ENCODE data around the gene LIPT1.
"Not testable (repeated sequence)": the region's sequence is repeated elsewhere in the genome, so short reads cannot be mapped to it uniquely, and the experiment has no call there.

LIPT1 gene

DNA sequence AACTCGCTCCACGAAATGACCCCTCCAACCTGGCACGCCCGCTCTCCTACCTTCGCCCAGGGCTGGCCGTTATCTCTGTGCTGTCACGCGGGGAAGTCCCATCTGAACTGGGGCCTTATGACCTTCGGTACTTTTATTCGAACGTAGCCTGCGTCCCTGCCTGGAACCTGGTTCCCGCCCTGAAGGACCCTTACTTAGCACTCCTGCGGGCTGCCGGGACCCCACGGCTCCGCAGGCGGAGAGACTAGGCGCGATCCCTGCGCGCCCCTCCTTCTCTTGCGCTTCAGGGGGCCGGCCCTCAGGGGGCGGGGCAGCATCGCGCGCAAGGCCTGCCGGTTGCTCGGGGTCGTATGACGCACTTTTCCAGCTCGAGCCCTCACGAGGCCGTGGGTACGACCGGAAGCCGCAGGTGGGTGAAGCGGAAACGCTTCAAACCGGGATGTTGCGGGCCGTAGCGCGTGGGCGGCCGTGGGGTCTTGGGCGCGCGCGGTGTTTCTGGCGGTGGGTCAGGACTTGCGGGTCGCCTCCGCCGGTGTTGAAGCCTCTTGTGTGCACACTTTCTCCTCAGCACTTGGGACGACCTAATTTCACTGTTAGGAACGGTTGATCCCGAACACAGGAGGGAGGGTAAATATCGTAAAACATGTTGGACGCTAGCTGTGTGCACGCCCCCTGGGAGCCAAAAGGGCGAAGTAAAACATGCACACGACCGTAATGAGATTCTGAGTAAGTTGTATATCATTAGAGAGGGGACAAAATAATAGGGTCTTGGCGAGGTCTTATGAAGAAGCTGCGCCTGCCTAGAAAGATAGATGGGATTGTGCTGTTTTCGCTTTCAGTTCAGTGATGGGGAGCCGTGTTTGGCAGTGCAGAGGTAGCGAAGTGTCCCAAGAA, at the start of gene LIPT1, which contains the start of gene TSGA10:
Gene LIPT1, plus strand, starts transcription at position 325 of the 894 bp plus-strand sequence. CDS start 6,991 bp downstream, outside the sequence.
Gene TSGA10, minus strand, starts transcription at position 300 of the 894 bp plus-strand sequence. CDS start 45,503 bp downstream, outside the sequence.
- peak within 1 kb of the TSS; percentile 85 for H3K27ac Mint-ChIP-seq
- no peaks in the 10 kb centered on the region for H3K27me3 Mint-ChIP-seq
- H3K9me3 Mint-ChIP-seq: no peaks in the 10 kb centered on the region
- H3K4me1 Mint-ChIP-seq (ENCODE audit: low read depth): peaks cover 29% of the 10 kb centered on the region
- peaks cover 27% of the 10 kb centered on the region for H3K36me3 Mint-ChIP-seq (ENCODE audit: low read depth)
- H3K4me3 Mint-ChIP-seq: no peak within 1 kb of the TSS

- Mint-ChIP-seq H3K27me3 (no peaks in the 10 kb centered on the region), H3K4me1 (ENCODE audit: low read depth) (no peaks in the 10 kb centered on the region)
Measured at GRCh38 chr2:99106913-99107312, 47.9 kb upstream of the LIPT1 start.

GRCh38 chr2:99111236-99111635, 43.5 kb upstream of the LIPT1 start:
- H3K4me3 Mint-ChIP-seq: no peak overlapping the region
- no peaks in the 10 kb centered on the region for H3K9me3 Mint-ChIP-seq
- no peaks in the 10 kb centered on the region for H3K27me3 Mint-ChIP-seq
- no peaks in the 10 kb centered on the region for H3K4me1 Mint-ChIP-seq (ENCODE audit: low read depth)
- no peak overlapping the region for H3K27ac Mint-ChIP-seq
- H3K36me3 Mint-ChIP-seq (ENCODE audit: low read depth): no peaks in the 10 kb centered on the region

More at GRCh38 chr2:99106913-99107312, 47.9 kb upstream of the LIPT1 start:
- no peak overlapping the region for H3K4me3 Mint-ChIP-seq
- H3K36me3 Mint-ChIP-seq (ENCODE audit: low read depth): peaks cover 4% of the 10 kb centered on the region
- no peak overlapping the region for H3K27ac Mint-ChIP-seq
- no peaks in the 10 kb centered on the region for H3K9me3 Mint-ChIP-seq

- H3K4me1 Mint-ChIP-seq (ENCODE audit: low read depth): no peaks in the 10 kb centered on the region
- H3K9me3 Mint-ChIP-seq: no peaks in the 10 kb centered on the region
- H3K27me3 Mint-ChIP-seq: no peaks in the 10 kb centered on the region
- H3K27ac Mint-ChIP-seq: no peak overlapping the region
- no peak overlapping the region for H3K4me3 Mint-ChIP-seq
- H3K36me3 Mint-ChIP-seq (ENCODE audit: low read depth): no peaks in the 10 kb centered on the region
Measured at GRCh38 chr2:99111945-99112344, 42.8 kb upstream of the LIPT1 start.

GRCh38 chr2:99112617-99113016, 42.1 kb upstream of the LIPT1 start:
- Mint-ChIP-seq H3K36me3 (ENCODE audit: low read depth) (no peaks in the 10 kb centered on the region), H3K4me1 (ENCODE audit: low read depth) (no peaks in the 10 kb centered on the region), H3K9me3 (no peaks in the 10 kb centered on the region), H3K27ac (no peak overlapping the region), H3K27me3 (no peaks in the 10 kb centered on the region), H3K4me3 (no peak overlapping the region)

GRCh38 chr2:99127981-99128380, 26.8 kb upstream of the LIPT1 start:
- Mint-ChIP-seq H3K4me1 (ENCODE audit: low read depth) (no peaks in the 10 kb centered on the region), H3K27ac (no peak overlapping the region), H3K36me3 (ENCODE audit: low read depth) (peaks cover 50% of the 10 kb centered on the region), H3K27me3 (no peaks in the 10 kb centered on the region), H3K4me3 (no peak overlapping the region), H3K9me3 (peaks cover 33% of the 10 kb centered on the region)

GRCh38 chr2:99135044-99135556, 19.7 kb upstream of the LIPT1 start:
- peaks cover 27% of the 10 kb centered on the region for H3K9me3 Mint-ChIP-seq
- not testable (repeated sequence) for H3K27me3 Mint-ChIP-seq, H3K4me3 Mint-ChIP-seq, H3K27ac Mint-ChIP-seq
- peaks cover 24% of the 10 kb centered on the region for H3K36me3 Mint-ChIP-seq (ENCODE audit: low read depth)
- peaks cover 14% of the 10 kb centered on the region for H3K4me1 Mint-ChIP-seq (ENCODE audit: low read depth)

- Mint-ChIP-seq H3K4me3 (no peak overlapping the region), H3K27ac (no peak overlapping the region)
Measured at GRCh38 chr2:99139003-99139402, 15.8 kb upstream of the LIPT1 start.

GRCh38 chr2:99140056-99140859, 14.5 kb upstream of the LIPT1 start:
- Mint-ChIP-seq H3K4me3 (peak overlapping the region; percentile 97), H3K27ac (peak overlapping the region; percentile 89), H3K9me3 (peaks cover 5% of the 10 kb centered on the region), H3K36me3 (ENCODE audit: low read depth) (peaks cover 11% of the 10 kb centered on the region), H3K27me3 (no peaks in the 10 kb centered on the region), H3K4me1 (ENCODE audit: low read depth) (peaks cover 36% of the 10 kb centered on the region)

More at GRCh38 chr2:99139003-99139402, 15.8 kb upstream of the LIPT1 start:
- Mint-ChIP-seq H3K36me3 (ENCODE audit: low read depth) (peaks cover 21% of the 10 kb centered on the region), H3K27me3 (no peaks in the 10 kb centered on the region), H3K9me3 (peaks cover 11% of the 10 kb centered on the region), H3K4me1 (ENCODE audit: low read depth) (peaks cover 36% of the 10 kb centered on the region)

- Mint-ChIP-seq H3K9me3 (peaks cover 5% of the 10 kb centered on the region), H3K4me1 (ENCODE audit: low read depth) (peaks cover 36% of the 10 kb centered on the region), H3K27ac (peak overlapping the region; percentile 89), H3K36me3 (ENCODE audit: low read depth) (peaks cover 11% of the 10 kb centered on the region), H3K27me3 (no peaks in the 10 kb centered on the region), H3K4me3 (peak overlapping the region; percentile 97)
Measured at GRCh38 chr2:99140860-99141109, 14.0 kb upstream of the LIPT1 start.

GRCh38 chr2:99141110-99142108, 13.4 kb upstream of the LIPT1 start, which contains the start of gene C2orf15:
Gene C2orf15 (plus strand): TSS chr2:99141707. CDS start chr2:99150559, 8,852 bp downstream.
- Mint-ChIP-seq H3K4me3 (peak within 1 kb of the TSS; percentile 97), H3K27ac (peak within 1 kb of the TSS; percentile 89), H3K27me3 (no peaks in the 10 kb centered on the region), H3K9me3 (peaks cover 5% of the 10 kb centered on the region), H3K4me1 (ENCODE audit: low read depth) (peaks cover 36% of the 10 kb centered on the region), H3K36me3 (ENCODE audit: low read depth) (peaks cover 11% of the 10 kb centered on the region)

DNA sequence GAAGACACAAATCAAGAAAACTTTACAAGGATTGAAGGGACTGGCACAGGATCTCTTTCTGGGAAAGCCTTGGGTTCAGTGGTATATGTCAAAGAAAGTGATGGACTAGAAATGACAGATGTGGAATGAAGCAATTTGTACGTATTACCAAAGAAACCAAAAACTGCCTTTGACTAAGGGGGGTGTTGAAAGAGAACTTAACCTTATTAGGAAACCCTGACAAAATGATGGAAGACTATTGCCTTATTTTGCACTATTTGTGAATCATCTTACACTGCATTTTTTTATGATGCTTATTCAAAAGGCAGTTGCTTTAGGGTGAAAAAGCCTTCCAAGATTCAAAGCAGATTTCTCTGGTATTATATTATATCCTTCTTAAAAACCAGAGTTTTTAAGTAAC, 4.1 kb upstream of the LIPT1 start:
- H3K36me3 Mint-ChIP-seq (ENCODE audit: low read depth): peaks cover 5% of the 10 kb centered on the region
- no peak overlapping the region for H3K27ac Mint-ChIP-seq
- no peaks in the 10 kb centered on the region for H3K27me3 Mint-ChIP-seq
- no peaks in the 10 kb centered on the region for H3K9me3 Mint-ChIP-seq
- peaks cover 12% of the 10 kb centered on the region for H3K4me1 Mint-ChIP-seq (ENCODE audit: low read depth)
- no peak overlapping the region for H3K4me3 Mint-ChIP-seq

GRCh38 chr2:99152199-99152895, 2.4 kb upstream of the LIPT1 start:
- H3K27ac Mint-ChIP-seq: no peak overlapping the region
- H3K9me3 Mint-ChIP-seq: no peaks in the 10 kb centered on the region
- no peak overlapping the region for H3K4me3 Mint-ChIP-seq
- peaks cover 28% of the 10 kb centered on the region for H3K4me1 Mint-ChIP-seq (ENCODE audit: low read depth)
- no peaks in the 10 kb centered on the region for H3K27me3 Mint-ChIP-seq
- peaks cover 10% of the 10 kb centered on the region for H3K36me3 Mint-ChIP-seq (ENCODE audit: low read depth)

All from stimulated activated naive CD8-positive, alpha-beta T cell treated with anti-CD3 and anti-CD28 coated beads, Interleukin-15, Interleukin-2, amounts not matched to agents 100 ng/mL and 50 ng/mL, for 24 hours (primary cell).